Prostate gland (tissue), 2 donors: ENCODE data around the gene MMD. TPM values are rescaled to one million over a fixed set of nuclear protein-coding genes. Genes with fewer than 3 reads are reported as not detected.

ENCODE experiments used
- DNase-seq: peaks from one replicate; pipeline ENCODE4 v3.0.0-alpha.2; 2019; ENCODE audit warnings: low spot score
- H3K27ac ChIP-seq, 2 donors: fragments of 200-600 bp; sonication (generic); 2 replicates each; pipeline ENCODE4 v1.5.1; 2017 to 2019
- H3K27me3 ChIP-seq: fragments of 200-600 bp; sonication (generic); replicated peaks from 2 replicates; pipeline ENCODE4 v1.5.1; 2019; ENCODE audit not compliant: insufficient read depth
- H3K36me3 ChIP-seq, 2 donors: fragments of 200-600 bp; sonication (generic); 1 replicate in 1 of 2; 2 replicates in 1 of 2; pipeline versions ENCODE4 v1.5.1 to v1.8.1; 2017 to 2019
- H3K4me1 ChIP-seq: fragments of 200-600 bp; sonication (generic); replicated peaks from 2 replicates; pipeline ENCODE4 v1.5.1; 2019
- H3K4me3 ChIP-seq, 2 donors: fragments of 200-600 bp; sonication (generic); 2 replicates each; pipeline ENCODE4 v1.5.1; 2017 to 2019
- H3K9me3 ChIP-seq: fragments of 200-600 bp; sonication (generic); 2 replicates; pipeline ENCODE4 v1.5.1; 2017
- POLR2A ChIP-seq: fragments of 450-650 bp; IDR thresholded peaks from one replicate; pipeline ENCODE4 v1.6.1; 2016; ENCODE audit warnings: antibody characterized with exemption, mild to moderate bottlenecking
- POLR2AphosphoS5 ChIP-seq: sonication (generic); formaldehyde crosslinking; IDR thresholded peaks from one replicate; pipeline ENCODE4 v1.6.1; 2017; ENCODE audit warnings: antibody characterized with exemption
- WGBS: methylation state at CpG from one replicate; pipeline ENCODE4 v1.1.5; 2018; 5-methylcytosine and 5-hydroxymethylcytosine counted together
- intact Hi-C: fragments of 100-400 bp; cut with DNase I; formaldehyde crosslinking; loops from one replicate; pipeline ENCODE4 v1.14.2; 2022
- total RNA-seq, 2 donors: library from RNA; depleted of rRNA; stranded (reverse); fragments of >200 nt; gene quantifications; one replicate each; pipeline ENCODE4 v1.1.0, GENCODE V29; 2016
- TF ChIP-seq, protein P1 (sequence below), 4 experiments: fragments of 200-600 bp in 2 of 4; fragments of 450-650 bp in 2 of 4; sonication (generic) in 2 of 4; IDR thresholded peaks; 1 replicate in 3 of 4; 2 replicates in 1 of 4; pipeline ENCODE4 v1.5.1; 2016 to 2019; ENCODE audit warnings: antibody characterized with exemption in 4 of 4, mild to moderate bottlenecking in 2 of 4, moderate library complexity in 2 of 4

The MMD gene
- total RNA-seq, 2 donors from 2014 or later, result 8.7 to 55.0 TPM

DNA sequence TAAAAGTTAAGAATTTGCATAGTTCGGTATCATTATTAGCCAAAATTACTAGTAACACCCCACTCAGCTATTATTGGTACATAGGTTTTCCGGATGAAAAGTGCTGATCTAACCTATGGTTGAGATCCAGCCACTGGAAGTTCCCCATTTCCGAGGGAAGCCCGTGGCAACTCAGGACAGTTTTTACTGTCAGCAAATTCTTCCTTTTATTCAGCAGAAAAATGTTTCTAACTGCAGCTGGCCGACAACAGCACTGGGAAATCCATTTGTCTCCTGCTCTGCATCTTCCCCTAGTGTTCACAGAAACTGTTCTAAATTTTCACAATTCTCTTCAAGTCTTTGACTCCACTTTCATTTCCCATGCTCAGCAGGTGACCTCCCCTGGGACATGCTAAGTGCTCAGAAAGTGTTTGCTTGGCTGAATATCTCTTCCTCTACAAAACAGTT lies 15.5 kb upstream of the MMD start:
- Histone ChIP-seq H3K27ac (no peak overlapping the region), H3K4me1 (peaks cover 6% of the 10 kb centered on the region), H3K27me3 (no peaks in the 10 kb centered on the region), H3K9me3 (no peaks in the 10 kb centered on the region), H3K36me3 (no peaks in the 10 kb centered on the region), H3K4me3 (no peak overlapping the region)
- no peak for DNase-seq
- TF ChIP-seq POLR2AphosphoS5, result no peak
- no peak for TF ChIP-seq POLR2A
- TF ChIP-seq, protein P1, sequence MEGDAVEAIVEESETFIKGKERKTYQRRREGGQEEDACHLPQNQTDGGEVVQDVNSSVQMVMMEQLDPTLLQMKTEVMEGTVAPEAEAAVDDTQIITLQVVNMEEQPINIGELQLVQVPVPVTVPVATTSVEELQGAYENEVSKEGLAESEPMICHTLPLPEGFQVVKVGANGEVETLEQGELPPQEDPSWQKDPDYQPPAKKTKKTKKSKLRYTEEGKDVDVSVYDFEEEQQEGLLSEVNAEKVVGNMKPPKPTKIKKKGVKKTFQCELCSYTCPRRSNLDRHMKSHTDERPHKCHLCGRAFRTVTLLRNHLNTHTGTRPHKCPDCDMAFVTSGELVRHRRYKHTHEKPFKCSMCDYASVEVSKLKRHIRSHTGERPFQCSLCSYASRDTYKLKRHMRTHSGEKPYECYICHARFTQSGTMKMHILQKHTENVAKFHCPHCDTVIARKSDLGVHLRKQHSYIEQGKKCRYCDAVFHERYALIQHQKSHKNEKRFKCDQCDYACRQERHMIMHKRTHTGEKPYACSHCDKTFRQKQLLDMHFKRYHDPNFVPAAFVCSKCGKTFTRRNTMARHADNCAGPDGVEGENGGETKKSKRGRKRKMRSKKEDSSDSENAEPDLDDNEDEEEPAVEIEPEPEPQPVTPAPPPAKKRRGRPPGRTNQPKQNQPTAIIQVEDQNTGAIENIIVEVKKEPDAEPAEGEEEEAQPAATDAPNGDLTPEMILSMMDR (IDR thresholded peaks at IDR 0.05), result no peak
- 72% methylated on average over 5 of the region's 5 CpGs for WGBS
- intact Hi-C loops, result no loop called here

DNA sequence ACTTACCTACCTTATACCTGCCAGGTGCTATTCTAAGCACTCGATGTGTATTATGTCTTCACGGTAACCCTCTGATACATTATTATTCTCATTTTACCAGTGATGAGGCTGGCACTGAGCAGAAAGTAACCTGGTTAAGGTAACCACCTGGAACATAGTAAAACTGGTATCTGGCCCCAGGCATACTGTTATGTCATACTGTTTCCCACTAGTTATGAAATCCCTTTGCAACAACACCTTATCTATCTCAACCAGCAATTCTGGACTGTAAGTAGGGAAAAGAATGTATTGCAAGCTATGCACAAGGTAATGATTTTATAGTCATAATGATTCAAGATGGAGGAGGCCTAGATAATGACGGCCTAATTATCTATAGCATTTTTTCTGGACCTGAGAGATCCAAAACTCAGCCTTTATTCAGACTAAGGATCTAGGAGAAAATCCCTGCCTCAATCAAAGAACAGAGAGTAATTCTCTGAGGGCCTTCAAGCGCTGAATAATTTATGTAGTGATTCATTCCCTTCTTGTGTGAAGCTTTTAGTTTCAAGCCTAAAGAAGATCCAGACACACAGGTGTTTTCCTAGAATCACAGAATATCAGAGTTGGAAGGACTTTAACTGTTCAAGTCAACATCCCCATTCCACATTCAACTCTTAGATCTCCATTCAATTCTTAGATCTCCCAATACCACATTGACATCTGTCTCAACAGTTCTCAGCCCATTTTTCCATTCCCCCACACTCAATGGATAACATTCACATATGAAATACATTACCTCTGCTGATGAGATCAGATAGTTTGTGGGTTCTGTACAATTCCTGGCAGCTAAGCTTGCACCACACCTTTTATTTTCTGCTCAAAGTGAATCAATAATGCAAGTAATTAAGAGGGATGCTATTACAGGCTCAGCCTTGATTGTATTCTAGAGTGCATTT lies 14.9 kb upstream of the MMD start:
- no peak for DNase-seq
- H3K27ac ChIP-seq, result no peak overlapping the region
- no peaks in the 10 kb centered on the region for H3K27me3 ChIP-seq
- H3K4me1 ChIP-seq, result peaks cover 6% of the 10 kb centered on the region
- TF ChIP-seq, protein P1 (IDR thresholded peaks at IDR 0.05), result no peak
- no peak for TF ChIP-seq POLR2A
- TF ChIP-seq POLR2AphosphoS5, result no peak
- H3K4me3 ChIP-seq, result no peak overlapping the region
- intact Hi-C loops, result no loop called here
- no peaks in the 10 kb centered on the region for H3K36me3 ChIP-seq
- WGBS, result 97% methylated on average over 4 of the region's 4 CpGs
- no peaks in the 10 kb centered on the region for H3K9me3 ChIP-seq

DNA sequence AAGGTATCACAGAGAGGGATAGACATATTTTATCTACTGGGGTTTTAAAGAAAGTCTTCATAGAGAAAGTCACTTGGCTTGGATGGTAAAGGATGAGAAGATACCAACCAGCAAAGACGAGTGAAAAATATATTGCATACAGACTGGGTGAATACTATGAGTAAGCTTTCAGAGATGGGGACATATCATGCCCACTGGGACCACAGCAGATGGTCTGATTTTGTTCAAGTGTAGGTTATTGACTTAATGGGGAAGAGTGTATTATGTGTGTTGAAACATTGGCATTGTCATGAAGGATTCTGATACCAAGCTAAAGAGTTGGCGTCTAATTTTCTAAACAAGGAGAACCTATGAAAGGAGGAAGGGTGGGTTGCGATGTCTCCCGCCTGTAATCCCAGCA lies 13.8 kb upstream of the MMD start:
- TF ChIP-seq POLR2AphosphoS5, result no peak
- TF ChIP-seq, protein P1 (IDR thresholded peaks at IDR 0.05), result no peak
- no peak for TF ChIP-seq POLR2A
- no peaks in the 10 kb centered on the region for H3K9me3 ChIP-seq
- no peak overlapping the region for H3K27ac ChIP-seq
- intact Hi-C loops, result no loop called here
- peaks cover 6% of the 10 kb centered on the region for H3K4me1 ChIP-seq
- 69% methylated on average over 4 of the region's 4 CpGs for WGBS
- no peak overlapping the region for H3K4me3 ChIP-seq
- no peaks in the 10 kb centered on the region for H3K27me3 ChIP-seq
- no peak for DNase-seq
- H3K36me3 ChIP-seq, result no peaks in the 10 kb centered on the region

DNA sequence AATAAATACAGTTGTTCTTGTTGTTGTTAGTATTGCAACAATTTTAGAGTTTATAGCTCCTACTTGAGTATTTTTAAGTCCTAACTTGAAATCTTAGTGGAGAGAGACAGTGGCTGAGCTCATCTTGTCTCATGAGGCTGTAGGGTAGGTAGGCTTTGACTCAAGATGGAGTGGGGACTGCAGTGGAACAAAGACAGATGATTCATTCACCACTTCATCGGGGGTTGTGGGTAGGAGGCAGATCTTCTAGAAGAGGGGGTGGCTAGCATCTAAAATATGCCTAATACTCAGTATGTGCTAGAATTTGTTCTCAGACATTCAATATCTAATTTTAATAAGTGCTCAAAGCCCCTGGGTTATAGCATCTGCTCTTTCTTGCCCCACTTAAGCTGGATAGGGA lies 13.1 kb upstream of the MMD start:
- Histone ChIP-seq H3K4me3 (no peak overlapping the region), H3K4me1 (peaks cover 6% of the 10 kb centered on the region), H3K36me3 (no peaks in the 10 kb centered on the region), H3K27ac (no peak overlapping the region), H3K9me3 (no peaks in the 10 kb centered on the region), H3K27me3 (no peaks in the 10 kb centered on the region)
- intact Hi-C loops, result no loop called here
- DNase-seq, result no peak
- no peak for TF ChIP-seq POLR2A
- TF ChIP-seq POLR2AphosphoS5, result no peak
- TF ChIP-seq, protein P1 (IDR thresholded peaks at IDR 0.05), result no peak
- 96% methylated on average over 1 of the region's 1 CpG for WGBS
